Tibial nerve (tissue), 4 donors: ENCODE measurements around the gene PTPN5.

ENCODE experiments used
- EP300 ChIP-seq, 2 donors: sonication (generic); formaldehyde crosslinking; IDR thresholded peaks; one replicate each; pipeline ENCODE4 v1.6.1; 2017; ENCODE audit warnings: antibody characterized with exemption in 2 of 2, mild to moderate bottlenecking in 1 of 2
- POLR2A ChIP-seq, 2 donors: fragments of 450-650 bp; IDR thresholded peaks; one replicate each; pipeline ENCODE4 v1.6.1; 2017; ENCODE audit warnings: antibody characterized with exemption in 2 of 2, mild to moderate bottlenecking in 2 of 2, moderate library complexity in 2 of 2
- TF ChIP-seq, protein P1 (sequence below), 5 experiments: fragments of 200-600 bp in 3 of 5; fragments of 450-650 bp in 2 of 5; sonication (generic) in 3 of 5; IDR thresholded peaks; one replicate each; pipeline ENCODE4 v1.5.1; 2016 to 2019; ENCODE audit warnings: antibody characterized with exemption in 5 of 5, mild to moderate bottlenecking in 3 of 5, moderate library complexity in 2 of 5

DNA sequence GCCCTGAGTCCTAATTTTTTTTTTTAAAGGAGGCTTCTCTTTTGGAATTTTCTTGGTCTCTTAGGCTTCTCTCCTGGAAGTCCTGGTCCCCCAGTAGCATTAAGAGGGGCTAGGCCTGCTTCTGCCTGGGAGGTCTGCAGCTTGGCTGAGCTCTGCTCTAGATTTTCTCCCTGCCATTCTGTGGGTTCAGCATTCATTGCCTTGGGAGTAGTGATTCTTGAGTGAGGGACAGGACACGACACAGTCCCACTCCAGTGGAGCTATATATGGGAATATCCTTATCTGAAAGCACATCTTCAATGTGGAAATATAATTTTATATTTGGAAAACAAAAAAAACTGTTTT, 69.3 kb downstream of the PTPN5 start:
- TF ChIP-seq, protein P1, sequence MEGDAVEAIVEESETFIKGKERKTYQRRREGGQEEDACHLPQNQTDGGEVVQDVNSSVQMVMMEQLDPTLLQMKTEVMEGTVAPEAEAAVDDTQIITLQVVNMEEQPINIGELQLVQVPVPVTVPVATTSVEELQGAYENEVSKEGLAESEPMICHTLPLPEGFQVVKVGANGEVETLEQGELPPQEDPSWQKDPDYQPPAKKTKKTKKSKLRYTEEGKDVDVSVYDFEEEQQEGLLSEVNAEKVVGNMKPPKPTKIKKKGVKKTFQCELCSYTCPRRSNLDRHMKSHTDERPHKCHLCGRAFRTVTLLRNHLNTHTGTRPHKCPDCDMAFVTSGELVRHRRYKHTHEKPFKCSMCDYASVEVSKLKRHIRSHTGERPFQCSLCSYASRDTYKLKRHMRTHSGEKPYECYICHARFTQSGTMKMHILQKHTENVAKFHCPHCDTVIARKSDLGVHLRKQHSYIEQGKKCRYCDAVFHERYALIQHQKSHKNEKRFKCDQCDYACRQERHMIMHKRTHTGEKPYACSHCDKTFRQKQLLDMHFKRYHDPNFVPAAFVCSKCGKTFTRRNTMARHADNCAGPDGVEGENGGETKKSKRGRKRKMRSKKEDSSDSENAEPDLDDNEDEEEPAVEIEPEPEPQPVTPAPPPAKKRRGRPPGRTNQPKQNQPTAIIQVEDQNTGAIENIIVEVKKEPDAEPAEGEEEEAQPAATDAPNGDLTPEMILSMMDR (IDR thresholded peaks at IDR 0.05) = peak in 1 of 5 experiments; percentile 4
- TF ChIP-seq POLR2A (IDR thresholded peaks at IDR 0.05) = no peak
- TF ChIP-seq EP300 (IDR thresholded peaks at IDR 0.05) = no peak
